HK-2 (cell line): ENCODE results near the gene MCF2L.

Experiments used
- DNase-seq: peaks from one replicate; pipeline ENCODE4 v3.0.0-alpha.2; 2018; ENCODE audit not compliant: unreplicated experiment

The MCF2L gene

DNA sequence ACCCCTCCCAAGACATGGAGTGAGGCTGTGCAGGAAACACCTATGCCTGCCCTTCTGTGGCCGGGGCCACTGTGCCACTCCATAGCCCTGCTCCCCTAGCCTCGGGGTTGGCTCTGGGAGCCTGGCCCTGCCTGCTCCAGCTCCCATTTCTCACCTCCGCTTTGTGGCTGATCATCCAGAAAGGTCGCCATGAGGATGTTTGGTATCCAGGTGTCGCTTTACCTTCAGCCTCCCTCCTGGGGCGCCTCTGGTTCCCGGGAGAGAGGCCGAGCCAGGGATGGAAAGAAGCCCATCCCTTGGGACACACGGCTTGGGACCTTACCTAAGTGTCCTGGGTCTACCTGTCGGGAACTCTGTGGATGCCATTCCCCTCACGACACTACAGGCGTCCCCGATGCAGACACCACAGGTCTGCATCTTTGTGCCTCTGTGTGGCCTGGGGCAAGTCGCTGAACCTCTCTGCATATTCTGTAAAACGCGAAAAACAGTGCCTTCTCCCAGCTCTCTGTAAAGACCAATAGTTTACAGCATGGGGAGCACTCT lies 3.4 kb upstream of the MCF2L start:
- DNase-seq, result no peak

DNA sequence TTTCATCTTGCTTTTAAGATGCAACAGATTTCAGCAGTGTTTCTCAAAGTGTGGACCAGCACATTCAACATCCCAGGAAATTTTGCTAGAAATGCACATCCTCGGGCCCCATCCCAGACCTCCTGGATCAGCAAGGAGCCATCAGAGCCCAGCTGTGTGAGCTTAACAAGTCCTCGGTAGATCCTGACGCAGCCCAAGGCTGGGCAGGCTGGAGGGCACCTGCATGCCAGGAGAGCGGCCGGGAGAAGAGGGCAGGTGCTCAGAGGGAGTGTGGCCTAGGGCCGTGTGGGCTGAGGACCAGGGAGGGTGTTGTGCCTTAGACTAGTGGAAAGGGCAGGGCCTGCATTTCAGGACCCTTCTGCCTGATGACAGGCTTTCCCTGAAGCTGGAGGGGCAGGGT lies 2.2 kb upstream of the MCF2L start:
- no peak for DNase-seq

DNA sequence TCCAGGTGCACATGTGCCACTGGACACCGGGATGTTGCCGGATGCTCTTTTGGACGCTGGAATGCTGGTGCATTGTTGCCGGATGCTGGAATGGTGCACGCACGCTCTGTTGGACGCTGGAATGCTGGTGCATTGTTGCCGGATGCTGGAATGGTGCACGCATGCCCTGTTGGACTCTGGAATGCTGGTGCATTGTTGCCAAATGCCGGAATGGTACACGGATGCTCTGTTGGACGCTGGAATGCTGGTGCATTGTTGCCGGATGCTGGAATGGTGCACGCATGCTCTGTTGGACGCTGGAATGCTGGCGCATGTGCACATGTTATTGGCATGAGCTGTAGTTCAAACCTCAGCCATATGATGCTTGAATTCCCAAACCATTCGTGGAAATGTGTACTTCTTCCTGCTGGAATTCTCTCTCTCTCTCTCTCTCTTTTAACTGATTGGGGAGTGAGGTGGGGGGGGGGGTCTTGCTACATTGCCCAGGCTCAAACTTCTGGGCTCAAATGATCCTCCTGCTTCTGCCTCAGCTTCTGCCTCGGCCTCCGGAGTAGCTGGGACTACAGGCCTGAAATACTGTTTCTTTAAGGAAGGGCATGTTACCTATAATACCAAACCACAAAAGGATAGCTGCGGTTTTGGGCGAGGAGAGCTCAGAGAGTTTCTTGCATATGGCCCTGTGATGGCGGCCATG lies 1.2 kb upstream of the MCF2L start:
- no peak for DNase-seq

DNA sequence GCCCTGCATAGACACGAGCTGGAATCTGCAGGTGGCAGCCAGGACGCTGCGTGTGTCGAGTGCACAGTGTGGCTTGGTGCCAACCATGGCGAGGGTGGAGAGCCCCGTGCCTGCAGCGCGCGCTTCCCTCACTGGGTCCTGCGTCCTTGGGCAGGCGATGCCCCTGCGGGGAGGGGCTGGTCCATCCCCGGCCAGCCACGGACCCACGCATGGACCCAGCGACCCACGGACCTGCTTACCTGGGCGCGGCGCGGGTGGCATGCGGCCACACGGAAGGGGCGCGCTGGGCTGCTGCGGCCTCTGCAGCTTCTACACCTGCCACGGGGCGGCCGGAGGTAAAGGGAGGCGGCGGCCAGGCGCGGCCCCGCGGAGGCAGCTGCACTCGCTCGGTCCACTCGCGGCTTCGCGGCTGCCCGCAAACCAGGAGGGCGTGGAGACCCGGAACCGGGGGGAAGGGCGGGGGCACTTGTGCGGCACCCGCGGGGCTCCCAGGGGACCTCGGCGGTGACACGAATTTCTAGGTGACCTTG lies 569 bp upstream of the MCF2L start:
- no peak for DNase-seq

DNA sequence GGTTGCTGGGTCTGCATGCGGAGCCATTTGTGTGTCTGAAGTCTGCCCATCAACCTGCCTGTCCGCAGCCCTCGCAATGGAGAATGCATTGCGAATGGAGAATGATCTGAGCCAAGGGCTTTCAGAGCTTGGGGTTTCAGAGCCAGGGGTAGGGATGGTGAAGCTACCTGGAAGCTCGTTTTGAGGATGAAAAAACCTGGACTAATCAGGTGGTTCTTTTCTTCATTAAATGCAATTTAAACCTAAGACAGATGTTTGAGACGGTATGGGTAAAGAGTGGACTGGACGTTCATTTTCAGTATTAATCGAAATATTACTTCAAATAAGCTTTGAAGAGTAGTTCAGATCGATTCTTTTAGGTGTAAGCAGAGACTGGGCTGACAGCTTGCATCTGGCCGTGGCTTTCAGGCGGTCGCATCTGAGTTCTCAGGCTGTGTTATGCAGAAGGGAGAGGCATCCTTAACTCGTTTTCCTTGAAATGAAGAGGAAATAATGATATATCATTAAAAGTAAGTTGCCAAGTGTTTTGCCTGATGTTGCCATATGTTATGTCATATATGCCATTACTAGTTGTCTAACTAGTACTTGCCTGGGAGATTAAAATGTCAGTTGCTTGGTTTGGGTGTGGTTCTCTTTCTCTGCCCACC lies 801 bp downstream of the MCF2L start:
- DNase-seq, result no peak

DNA sequence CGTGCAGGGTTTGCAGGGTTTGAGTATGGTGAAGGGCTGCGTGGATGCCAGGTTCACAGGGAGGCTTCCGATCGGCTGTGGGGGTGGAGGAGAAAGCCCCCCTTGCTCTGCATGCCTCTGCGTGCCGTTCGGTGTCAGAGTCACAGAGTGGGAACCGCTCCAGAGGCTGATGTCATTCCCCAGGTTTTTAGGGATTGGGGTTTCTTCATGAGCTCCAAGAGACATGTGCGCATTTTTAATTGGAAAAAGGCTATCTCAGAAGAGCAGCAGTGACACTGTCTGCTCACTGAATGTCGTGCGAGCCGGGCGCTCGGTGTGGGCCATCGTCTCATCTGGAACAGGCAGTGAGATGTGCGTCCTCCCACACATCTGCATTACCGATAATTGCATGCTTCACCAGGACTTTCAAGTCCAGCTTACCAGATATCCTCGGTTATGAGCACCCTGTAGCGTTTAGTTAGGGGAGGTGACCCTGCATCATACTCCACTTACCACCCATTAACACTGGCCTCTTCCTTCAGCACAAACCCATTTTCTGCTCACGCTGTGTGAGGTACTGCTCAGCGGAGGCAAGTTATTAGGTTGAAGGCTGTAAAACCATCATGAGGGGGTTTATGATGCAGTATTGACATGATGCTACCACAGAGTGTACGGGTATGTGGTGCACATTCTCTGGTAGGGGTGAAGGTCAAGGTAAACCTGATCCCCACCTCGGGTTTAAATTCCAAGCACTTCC lies 1.7 kb downstream of the MCF2L start:
- no peak for DNase-seq

DNA sequence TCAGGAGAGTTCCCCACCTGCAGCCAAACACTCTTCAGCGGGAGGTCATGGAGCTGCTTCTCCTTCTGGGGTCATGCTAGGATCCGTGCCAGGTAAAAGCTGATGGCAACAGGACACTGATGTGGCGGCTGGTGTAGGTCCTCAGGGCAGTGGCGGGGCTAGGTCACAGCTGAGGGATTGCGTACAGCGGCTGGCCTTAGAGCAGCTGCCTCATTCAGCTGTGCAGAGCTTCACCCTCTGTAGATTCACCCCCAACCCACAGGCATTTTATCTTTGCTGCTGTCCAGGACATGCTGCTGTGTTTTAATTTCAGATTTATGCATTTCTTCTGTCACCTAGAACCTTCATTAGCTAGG lies 2.3 kb downstream of the MCF2L start:
- DNase-seq, result no peak

DNA sequence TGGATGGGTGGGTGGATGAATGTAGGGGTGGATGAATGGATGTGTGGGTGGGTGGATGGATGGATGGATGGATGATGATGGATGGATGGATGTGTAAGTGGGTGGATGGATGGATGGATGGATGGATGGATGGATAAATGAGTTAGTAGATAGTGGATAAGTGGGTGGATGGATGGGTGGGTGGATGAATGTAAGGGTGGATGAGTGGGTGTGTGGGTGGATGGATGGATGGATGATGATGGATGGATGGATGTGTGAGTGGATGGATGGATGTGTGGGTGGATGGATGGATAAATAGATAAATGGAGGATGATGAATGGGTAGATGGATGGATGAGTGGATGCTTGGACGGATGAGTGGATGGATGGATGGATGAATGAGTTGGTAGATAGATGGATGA lies 3.2 kb downstream of the MCF2L start:
- DNase-seq, result no peak

DNA sequence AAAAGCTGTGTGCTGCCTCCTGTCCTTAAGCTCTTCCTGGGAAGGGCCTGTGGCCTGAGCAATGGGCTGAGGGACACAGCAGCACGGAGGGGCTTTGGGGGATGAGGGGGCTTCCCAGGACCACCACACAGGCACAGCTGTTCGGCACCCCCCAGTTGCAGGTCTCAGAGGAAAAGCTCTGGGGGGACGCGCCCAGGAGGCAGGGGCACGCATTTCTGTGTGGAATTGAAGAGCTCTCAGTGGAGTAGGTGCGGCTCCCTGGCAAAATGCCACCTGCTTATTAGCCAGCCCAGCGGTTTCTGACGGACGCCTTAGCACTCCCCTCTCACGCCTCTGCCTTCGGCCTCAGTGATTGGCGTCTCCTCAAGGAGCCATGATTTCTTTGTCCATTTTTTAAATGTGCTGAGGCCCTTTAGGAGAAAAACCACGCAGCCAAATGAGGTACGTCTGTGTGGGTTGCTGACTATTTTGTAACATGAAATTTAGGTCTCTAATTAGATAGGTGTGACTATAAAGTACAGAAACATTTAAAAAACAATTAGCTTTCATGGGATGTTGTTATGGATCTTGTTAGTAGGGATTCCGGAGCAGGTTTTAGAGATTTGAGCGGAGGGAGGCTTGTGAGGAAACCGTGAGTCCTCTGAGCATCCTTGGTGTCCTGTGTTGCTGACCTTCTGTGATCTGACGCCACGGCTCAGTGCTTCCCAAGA lies 4.0 kb downstream of the MCF2L start:
- DNase-seq, result no peak

DNA sequence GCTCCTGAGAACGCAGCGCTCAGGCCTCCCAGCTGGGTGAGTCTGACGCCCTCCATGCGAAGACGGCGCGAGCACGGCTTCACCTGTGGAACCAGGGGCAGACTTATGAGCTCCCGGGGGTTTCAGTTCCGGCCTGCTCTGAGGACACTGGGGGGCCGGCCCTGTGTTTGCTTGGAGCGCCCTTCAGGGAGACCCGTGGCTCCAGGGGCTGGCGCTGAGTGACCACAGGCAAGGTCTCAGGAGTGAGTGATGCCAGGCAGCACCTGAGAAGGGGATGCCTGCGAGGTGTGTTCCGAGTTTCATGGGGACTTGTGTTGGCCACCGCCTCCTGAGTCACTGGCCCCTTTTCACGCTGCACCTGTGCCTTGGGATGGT lies 4.5 kb downstream of the MCF2L start:
- no peak for DNase-seq

DNA sequence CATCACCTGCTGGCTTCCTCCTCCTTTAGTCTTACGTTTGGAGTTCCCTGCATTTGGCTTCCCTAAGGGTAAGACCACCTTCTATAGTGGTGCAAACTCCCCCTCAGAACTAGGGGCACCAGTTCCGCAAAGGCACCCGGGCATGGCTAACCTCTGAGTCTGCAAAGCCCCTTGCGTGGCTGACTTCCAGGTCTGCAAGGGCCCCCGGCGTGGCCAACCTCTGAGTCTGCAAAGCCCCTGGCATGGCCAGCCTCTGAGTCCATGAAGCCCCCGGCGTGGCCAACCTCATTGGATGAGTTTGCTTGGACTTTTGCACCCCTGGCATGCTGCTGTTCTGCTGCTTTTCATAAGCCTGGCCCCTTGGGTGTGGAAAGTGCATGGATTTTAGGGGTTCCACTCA lies 5.1 kb downstream of the MCF2L start:
- no peak for DNase-seq

DNA sequence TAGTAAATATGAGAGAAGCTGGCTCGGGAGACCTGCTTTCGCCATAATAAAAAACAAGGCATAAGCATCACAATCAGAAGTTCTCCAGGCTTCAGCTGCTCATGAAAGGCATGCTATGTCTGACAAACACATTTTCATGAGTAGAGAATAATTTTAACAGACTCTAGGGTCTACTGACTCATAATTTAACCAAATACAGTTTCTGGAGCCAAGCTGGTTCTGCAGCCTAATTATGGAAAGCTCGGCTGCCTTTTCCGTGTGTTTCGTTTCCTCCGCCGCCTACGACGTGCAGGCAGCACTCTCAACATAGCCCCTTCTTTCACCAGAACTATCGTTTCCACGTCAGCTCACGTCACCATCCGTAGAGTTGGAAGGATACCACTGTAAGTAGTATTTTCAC lies 5.7 kb downstream of the MCF2L start:
- DNase-seq, result no peak

DNA sequence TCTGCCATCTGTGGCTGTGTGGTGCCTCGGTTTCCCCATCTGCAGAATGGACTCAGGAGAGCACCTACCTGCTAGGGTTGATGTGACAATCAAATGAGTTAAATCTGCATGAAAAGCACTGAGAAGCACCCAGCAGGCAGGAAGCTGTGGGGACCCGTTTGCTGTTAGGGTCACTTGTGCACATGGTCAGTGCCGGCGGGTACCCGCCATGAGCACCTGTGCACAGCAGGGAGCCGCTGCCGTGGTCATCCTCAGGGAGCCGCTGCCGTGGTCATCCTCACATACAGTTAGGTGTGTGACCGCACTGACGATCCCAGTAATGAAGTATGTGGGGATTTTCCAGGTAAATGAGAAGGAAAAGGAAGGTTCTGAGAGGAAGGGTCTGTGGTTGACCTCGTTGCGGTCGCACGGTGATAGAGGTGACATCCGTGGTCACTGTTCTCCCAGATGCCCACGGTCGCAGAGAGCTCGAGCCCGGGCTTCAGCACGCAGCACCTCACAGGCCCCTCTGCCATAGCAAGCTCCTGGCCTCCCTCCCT lies 6.5 kb downstream of the MCF2L start:
- no peak for DNase-seq

DNA sequence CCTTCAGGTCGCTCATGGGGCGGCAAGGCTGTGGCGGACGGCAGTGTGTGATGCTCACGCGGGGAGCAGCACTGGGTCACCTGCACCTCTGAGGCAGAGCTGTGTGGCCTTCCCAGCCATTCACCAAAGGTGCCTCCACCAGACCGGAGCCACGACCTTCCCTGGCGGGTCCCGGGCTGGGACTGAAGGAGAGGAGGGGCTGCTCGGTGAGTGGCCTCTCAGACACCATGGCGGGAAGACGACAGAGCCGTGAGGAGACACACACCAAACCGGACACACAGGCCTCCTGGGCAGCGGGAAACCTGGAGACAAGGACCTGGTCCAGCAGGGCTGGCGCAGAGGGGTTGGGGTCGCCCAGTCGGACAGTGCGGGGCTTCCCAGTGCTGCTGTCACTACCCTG lies 7.5 kb downstream of the MCF2L start:
- DNase-seq, result no peak

DNA sequence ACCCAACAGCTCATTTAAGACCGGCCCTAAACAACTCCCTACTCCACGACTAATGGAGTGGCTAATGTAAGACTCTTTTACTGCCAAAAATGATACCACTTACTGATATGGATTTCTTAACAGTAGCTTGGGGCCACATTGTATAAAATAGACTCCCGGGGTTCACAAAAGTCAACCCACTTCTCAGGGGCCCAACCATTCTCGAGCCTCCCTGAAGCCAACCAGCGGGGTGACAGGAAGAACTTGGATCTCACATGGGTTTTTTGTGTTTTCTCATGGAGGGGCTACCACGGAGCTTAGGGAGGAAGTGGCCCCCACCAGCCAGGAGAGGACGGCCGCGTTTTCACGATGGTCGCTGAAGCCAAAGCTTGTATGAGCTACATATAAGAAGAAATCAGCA lies 8.1 kb downstream of the MCF2L start:
- DNase-seq, result no peak

DNA sequence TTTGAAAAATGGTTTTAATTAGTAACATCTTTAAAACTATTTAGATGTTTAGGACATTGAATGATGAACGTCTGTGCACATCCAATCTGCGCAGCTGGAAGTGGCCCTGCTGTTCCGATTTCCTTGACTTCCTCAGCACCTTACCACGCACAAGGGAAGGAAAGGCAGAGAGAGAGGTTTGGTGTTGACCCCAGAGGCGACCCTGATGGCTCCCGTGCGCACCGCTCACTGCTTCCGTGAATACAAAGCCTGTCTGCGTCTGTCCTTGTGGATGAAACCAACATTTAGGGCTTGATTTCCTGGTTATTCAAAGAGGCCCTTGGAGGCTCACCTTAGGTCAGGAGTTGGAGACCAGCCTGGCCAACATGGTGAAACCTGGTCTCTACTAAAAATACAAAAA lies 8.5 kb downstream of the MCF2L start:
- DNase-seq, result no peak

DNA sequence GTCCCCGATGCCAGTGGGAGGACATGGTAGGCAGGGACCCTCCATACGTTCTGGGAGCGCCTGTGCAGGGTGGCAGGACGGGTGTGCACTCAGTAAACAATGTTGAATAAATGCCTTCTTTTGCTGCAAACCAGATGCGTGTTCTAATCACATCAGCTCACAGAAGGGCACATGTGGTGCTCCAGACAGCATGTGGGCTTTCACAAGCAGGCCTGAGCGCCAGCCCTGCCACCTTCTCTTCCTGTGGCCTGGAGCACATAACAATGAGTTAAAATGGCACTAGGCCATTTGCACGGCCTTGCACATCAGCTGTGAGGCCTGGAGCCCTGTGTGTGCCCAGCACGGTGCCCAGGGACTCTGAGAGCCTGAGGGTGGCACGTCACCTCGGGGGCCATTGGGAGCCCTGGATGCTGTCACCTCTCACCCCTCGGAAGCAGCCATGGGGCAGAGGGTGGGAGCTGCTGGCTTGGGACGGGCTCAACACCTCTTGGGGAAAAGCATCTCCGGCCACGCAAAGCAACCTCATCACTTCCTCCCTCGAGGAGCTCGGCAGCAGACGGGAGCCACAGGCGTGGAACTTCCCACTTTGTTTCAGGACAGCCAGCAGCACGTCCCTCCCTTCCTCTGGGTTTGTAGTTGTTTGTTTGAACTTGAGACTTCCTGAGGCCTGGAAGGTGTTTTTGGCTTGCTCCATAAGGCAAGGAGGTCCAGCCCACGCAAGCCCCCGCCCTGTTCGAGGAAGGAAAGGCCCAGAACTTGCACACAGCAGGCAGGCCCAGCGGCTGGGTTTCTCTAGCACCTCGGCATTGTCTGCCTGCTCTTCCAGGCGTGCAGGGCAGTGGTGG lies 9.8 kb downstream of the MCF2L start:
- DNase-seq, result no peak

DNA sequence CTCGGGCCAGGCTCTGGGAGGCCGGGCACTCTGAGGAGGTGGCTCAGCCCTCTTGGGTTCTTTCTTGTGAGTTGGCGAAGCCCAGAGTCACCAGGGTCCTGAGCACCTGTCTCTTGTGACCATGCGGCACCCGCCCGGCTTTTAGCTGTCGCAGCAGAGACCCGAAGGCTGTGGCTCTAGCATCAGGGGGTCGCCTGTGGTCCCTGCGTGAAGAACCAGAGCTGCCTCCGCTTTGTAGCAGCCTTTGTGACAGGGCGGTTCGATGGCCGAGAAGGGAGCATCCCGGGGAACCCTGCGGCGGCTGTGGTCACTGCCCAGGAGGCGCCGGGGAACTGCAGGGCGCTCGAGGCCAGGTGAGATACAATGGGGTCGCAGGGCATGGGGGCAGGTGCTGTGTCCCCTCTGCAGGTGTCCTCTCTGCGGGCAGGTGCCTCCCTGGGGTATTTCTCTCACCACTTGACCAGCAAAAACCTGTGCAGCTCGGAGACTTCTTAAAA lies 10.4 kb downstream of the MCF2L start:
- no peak for DNase-seq

DNA sequence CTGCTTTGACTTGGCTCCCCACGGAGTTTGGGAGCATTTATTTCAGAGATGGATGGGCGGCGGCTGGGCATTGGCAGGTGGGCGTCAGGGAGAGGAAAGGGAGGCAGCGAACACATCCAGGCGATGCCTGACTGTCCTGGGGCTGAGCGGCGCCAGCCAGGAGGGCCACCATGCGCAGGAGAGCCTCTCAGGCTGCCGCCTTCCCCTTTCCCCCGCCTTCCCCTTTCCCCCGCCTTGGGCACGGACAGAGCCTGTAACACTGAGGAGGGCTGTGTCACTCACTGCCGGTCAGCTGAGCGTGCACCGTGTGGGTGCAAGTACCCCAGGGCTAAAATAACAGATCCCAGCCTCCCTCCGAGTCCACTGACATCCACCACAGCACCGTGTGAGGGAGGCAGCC lies 11.4 kb downstream of the MCF2L start:
- no peak for DNase-seq

DNA sequence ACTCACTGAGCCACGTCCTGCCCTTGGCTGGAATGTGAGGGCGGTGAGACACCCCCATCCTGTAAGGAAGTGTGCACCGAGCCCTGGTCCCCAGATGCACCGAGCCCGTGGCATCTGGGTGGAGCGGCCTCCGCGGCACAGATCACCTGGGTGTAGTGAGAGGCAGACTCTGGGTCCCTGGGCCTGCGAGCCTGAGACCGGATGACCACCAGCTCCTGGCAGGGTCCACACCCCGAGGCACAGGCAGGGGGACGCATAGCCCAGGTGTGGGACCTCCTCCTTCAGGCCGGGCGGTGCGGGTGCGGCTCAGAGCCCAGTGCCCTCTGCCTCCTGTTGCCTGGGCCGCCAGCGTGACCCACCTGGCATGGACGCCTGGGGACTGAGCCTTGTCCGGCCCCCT lies 12.4 kb downstream of the MCF2L start:
- DNase-seq, result no peak
